NCI-H2171 (cell line): ENCODE measurements around the gene SHC4.
"Not testable (repeated sequence)": the region's sequence is repeated elsewhere in the genome, so short reads cannot be mapped to it uniquely, and the experiment has no call there.

ENCODE experiments used
- DNase-seq: peaks from one replicate; lab custom pipeline; 2025; lab: John Stamatoyannopoulos, UW

Gene SHC4, protein sequence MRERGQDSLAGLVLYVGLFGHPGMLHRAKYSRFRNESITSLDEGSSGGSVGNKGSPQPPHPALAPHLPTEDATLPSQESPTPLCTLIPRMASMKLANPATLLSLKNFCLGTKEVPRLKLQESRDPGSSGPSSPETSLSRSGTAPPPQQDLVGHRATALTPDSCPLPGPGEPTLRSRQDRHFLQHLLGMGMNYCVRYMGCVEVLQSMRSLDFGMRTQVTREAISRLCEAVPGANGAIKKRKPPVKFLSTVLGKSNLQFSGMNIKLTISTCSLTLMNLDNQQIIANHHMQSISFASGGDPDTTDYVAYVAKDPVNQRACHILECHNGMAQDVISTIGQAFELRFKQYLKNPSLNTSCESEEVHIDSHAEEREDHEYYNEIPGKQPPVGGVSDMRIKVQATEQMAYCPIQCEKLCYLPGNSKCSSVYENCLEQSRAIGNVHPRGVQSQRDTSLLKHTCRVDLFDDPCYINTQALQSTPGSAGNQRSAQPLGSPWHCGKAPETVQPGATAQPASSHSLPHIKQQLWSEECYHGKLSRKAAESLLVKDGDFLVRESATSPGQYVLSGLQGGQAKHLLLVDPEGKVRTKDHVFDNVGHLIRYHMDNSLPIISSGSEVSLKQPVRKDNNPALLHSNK

DNA sequence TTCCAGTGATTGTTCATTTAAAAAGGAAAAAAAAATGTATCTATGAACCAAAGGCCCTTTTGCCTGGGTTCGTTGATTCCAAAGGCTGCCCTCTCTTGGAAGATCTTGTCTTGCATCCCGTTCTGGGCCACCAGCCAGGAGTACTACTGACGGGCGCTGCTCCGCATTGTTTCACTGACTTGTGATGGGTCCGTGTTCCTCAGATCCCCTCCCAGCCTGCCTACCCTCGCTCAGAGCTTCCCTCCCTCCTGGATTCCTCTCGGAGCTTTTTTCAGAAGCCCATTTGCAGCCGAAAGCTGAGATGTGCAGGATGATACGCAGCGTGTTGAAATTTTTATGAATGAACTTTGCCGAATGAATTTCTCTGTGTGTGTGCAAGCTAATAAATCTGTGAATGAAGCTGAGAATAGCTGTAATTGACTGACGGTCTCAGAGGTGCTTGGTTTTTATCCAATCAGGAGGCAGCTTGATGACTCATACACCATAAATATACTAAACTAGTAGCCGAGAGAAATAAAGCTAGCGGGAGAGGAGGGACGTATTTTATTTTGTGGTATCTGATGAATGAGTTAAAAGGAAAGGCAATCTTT, at the start of gene SHC4:
Gene SHC4 (minus strand): TSS at position 396 of the 590 bp plus-strand sequence. CDS start 904 bp downstream, outside the sequence.
- peak; percentile 72 for DNase-seq

DNA sequence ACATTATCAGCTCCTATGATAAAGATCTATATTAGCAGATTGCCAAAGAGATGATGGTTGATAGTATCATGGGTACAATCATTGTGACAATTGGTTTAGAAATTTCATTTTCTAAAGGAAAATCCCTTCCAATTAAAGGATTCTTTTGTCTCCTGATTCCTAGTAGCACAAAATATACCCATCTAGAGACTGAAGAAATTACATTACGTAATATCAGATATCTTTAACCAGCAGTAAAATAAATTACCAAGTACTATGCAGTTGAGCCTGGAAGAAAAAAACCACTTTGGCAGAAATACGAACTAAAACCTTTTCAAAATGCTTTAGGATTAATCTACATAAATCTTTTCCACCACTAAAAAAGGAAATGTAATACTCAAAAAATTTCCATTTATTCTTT, 35.6 kb upstream of the SHC4 start:
- no peak for DNase-seq

DNA sequence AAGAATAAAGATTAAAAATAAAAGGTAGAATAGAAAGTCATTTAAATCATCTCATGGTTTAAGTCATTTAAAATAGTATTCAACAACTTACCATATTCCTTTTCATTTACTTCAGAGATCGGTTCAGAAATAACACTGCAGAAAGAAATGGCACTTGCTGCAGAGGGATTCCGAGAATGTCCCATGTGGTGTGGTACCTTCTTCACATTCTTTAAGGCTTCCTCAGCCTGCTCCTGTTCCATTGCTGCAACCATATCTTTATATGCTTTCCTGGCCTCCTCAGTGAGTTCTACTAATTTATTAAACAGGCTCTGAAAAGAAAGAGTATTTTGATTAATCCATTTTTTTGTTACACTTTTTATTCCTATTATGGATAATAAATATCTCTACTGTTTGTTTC, 32.6 kb upstream of the SHC4 start:
- DNase-seq: no peak

DNA sequence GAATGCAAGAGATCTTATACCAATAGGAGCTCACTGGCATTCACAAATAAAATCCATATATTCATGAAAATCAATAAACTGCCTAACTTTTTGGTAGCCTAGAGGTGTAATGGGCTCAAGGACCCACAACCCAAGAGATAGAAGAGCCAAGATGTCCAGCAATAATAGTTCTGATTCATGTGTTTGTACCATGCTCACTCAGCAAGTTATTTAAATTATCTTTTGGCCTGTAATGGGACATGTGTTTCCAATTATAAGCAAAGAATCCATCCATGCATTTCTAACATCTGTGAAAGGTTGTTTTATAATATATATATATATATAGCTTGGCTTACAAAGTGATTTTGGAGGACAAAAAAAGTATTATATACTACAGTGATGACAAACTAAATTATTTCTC, 29.7 kb upstream of the SHC4 start:
- DNase-seq: no peak

DNA sequence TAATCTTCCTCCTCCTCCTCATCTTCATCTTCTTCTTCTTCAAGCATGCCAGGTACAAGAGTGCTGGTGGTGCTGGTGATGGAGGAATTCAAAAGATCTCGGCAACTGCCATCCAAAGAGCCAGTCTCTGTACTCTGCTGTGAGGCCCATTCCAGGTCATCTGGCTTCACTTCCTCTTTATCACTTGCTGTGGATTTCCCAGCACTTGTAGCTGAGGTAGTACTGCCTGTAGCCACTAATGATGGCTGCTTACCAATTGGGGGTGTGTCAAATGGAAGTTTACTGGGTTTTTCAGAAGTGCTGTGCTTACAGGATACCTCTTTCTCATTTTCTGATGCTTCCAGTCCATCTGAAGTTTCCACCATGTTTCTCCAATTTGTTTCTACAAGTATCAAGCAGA, 28.8 kb upstream of the SHC4 start:
- no peak for DNase-seq

DNA sequence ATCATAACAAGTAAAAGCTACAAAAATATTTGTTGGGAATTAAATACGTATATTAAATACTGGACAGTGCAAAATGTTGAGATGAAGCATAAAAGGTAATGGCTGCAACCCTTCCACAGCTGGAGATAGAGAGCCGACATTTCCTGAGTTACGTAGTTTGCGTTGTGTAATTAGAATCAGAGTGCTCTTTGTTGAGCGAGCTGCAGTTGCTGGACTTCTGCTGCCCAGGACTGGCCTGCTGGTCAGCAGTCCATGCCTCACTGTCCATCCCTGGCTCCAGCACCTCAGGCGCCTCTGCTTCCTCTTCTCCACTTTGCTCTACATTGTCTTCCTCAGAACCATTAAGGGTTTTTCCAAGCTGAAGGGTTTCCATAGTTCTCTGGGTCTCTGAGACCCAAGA, 28.4 kb upstream of the SHC4 start:
- no peak for DNase-seq

DNA sequence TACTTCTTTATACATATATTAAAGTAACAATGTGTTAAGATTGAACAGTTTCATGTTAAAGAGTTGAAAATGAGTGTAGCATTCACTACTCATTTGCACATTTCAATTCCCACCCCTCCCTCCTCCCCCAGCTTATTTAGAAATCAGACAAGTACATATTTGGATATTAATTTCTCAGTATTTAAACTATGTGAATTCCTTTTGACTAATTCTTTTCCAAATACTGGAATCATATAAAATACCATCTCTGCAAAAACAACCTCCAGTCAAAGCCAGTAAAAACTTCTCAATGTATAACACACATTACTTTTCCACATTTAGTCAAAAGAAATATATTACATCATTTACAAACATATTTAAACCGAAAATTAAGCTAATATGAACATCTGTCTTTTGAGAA, 25.5 kb upstream of the SHC4 start:
- DNase-seq: no peak

DNA sequence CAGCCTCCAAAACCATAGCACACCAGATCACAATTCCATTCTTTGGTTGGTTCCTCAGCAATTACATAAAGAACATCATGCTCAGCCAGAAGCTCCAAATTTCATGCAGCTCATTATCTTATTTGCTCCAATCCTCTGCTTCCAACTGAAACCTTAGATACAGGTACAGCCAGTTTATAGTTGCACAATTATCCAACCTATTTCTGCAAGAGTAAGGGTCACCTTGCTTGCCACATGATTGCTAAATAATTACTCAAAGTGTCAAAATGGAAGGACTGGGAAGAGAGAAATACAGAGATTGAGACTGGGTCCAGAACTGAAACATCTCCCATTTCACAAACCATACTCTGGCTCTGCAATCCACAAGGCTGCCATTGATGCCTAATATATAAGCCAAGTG, 23.4 kb upstream of the SHC4 start:
- no peak for DNase-seq

DNA sequence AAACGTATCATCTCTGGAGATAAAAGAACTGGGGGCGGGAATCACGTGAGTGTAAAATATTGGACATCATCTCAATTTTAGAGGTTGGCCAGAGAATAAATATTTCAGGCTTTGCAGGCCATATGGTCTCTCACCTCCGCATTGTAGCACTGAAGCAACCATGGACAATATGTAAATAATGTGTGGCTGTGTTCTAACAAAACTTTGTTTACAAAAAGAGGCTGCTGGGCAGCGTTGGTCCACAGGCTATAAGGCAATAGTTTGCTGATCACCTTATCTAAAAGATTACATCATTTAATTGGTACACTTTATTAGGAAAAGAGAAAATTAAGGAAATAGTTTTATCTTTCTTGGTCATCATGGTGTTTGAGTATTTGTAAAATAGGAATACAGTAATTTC, 22.5 kb upstream of the SHC4 start:
- no peak for DNase-seq

DNA sequence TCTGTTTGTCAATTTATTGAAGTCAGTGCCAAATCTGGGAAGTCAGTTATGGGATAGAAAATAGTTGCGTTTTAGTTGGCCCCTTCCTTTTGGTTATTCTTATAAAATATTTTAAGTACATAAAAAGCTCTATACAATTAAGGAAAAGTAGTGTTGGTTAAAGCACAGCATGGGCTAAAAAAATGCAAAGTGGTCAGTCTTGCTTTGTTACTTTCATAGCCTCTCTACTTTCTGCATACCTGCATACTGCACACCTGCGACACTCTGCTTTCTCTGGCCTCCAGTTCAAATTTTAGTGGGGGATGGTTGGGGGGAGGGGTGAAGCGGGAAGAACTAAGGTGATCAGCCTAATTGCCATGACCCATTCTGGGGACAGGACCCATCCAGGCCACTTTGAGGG, 21.8 kb upstream of the SHC4 start:
- no peak for DNase-seq

DNA sequence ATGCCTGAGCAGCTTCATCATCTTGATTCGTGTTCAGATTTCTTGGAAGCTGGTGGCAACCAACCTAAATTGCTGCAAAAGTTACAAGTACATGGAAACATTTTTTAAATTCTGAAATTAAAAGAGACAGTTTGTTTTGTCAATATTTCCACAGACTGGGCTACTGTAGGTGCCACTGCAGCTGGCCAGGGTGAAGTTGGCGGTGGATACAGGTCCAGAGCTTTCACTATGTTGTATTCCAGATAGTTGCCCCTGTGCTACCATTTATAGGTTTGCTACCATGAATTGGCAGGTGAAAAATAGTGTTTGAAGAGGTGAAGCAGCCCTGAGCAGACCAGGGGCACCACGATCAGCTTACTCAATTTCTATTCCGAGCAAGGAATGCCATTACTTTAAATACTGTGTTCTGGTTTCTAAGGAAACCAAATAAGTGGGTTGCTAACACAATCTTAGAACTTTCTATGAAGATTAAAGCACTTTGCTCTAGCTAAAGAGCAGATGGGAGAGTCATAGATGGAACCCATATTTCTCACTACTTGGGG, 21.2 kb upstream of the SHC4 start:
- no peak for DNase-seq

DNA sequence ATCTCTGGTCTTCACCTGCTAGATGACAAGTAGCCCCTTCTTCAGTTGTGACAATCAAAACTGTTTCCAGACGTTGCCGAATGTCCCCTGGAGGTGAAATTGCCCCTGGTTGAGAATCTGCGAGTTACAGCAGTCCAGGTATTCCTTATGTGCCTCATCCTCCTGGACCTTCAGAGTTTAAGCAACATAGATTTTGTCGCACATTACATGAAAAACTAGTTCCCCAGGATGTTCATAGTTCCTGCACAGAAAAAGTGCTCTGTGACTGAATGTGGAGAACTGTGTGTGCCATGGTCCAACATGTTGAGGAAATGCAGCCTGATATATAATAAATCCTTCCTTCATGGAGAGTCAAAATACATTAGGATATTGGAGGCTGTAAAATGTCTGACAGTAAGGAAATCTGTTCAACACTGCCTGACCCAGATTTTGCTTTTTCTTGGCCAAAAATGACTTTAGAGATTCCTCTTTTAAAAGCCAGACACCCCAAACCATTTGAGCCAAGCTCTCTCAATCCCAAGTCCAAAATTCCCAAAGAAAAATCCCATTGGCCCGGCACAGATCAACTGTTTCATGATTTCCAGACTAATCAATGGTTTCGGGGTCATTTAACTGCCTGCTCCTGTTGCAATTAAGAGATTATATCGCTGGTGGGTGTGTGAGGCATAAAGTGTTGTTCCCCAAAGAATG, 20.4 kb upstream of the SHC4 start:
- no peak for DNase-seq

DNA sequence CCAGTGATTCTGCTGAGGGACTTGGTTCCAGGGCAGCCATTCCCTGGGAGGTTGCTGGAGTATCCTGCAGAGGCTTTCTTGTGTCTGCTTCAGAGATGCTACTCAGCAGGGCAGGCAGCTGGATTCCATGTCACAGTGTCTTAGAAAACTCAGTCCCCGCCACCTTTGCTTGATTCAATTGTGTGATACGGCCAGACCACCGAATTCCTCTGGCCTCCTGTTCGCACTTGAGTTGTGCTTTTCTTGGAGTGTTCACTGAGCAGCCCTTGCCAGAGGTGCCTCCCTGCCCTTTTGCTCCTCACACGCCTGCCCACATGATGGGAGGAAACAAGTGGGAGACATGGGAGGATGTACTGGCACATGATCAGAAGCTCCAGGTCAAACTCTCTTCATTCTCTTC, 19.6 kb upstream of the SHC4 start:
- no peak for DNase-seq

DNA sequence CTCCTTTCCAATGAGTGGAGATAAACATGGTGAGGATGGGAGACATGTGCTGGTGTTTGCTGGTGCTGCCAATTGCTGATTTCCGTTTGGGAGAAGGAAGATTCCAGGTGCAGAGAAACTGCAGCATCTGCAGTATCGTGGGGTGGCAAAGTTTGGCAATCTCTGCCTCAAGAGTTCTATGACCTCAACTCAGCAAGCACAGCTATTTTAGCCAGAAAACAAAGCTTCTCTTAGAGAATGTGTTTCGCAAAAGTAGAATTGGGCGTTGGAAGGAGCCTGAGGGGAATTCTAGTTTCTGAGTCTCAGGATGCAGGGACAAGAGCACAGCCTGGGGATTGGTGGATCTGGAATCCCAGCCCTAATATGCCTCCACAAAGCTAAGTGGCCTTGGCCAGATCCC, 18.2 kb upstream of the SHC4 start:
- no peak for DNase-seq

DNA sequence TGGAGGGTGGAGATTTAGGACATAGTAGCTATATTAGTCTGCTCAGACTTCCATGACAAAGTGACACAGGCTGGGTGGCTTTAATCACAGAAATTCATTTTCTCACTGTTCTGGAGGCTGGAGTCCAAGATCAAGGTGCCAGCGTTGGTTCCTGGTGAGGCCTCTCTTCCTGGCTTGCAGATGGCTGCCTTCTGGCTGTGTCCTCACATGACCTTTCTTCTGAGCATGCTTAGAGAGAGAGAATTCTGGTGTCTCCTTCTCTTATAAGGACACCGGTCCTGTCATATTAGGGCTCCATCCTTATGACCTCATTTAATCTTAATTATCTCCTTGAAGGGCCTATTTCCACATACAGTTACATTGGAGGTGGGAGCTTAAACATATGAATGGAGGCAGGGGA, 14.9 kb upstream of the SHC4 start:
- no peak for DNase-seq

DNA sequence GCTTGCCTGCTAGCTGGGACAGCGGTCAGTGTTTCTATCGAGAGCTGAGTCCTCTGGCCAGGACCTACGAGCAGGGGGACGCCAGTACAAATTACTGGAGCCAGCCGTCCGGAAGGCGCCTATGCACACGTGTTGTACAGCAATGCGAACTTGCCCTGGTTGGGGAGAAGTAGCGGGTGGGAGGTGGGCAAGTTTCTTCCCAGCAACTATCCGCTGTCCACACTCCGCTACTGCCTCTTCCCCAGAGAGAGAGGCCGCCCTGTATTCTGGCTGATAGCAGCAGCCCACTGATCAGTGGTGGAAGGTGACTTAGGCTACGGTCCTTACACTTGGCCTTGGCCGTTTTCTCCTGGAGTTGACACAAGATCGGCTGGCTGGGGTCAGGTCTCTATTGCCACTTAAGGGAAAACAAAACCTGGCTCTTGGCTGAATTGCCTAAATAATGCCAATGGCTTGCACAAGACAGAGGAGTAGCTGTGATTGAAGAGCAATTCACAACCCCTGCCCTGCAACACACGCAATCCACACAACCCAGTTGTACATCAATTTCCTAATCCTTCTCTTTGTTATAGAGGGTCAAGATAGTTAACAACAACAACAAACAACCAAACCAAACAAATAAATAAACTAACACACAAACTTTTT, 12.8 kb upstream of the SHC4 start:
- no peak for DNase-seq

DNA sequence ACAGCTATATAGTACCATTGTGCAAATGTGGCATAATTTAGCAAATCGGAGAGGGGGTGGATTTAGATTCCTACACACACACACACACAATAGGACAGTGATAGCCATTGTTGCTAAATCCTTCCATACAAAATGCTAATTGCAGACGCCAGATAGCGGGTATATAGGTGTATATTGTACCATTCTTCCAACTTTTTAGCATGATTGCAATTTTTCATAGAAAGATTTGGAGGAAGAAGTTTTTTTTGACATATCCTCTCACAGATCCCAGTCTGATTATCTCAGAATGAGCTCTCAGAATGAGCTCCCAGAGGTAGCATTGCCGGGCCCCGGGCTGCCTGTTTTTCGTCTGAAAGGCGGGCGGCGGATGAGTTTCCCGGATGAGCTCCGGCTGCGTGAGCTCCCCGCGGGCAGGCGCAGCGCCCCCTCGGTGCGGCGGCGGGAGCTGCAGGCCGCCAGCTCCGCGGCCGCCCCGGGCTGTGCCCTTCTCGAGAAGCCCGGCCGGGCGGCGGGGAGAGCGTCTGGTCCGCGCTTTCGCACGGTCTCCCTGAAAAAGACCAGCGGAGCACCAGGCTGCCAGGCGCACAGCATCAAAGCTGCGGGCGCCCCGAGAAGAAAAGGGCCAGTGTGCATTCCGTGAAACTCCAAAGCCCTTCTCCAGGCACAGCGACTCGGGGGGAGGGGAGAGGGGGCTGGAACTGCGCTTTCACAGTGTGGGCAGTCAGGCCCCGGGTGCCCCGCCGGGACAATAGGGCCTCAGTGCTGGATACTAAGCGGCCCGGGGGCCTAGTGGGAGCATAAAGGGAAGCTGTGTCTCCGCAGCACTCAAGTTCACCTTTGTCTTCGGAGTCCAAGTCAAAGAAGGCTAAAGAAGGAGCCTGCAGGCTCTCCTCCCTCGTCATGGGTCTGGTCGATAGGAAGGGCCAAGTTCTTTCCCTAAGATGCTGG, 12.0 kb upstream of the SHC4 start:
- DNase-seq: peak; percentile 82

DNA sequence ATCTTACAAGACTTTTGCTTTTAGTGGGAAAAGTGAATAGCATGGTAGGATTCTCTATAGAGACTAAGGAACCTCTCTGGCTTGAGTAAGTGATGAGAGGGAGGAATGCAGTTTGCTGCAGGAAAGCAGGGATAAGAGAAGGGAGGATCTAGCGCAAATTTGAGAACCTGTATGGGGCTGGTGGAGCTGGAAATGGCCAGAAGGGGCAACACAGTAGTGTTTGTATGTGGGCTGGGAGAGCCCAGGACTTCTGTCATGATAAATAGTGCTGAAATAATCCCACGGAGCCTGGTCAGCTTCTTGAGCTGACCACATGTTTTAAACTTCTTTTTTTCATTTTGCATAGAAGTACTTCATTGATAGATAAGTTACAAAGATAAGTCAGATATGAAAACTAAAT, 11.2 kb upstream of the SHC4 start:
- DNase-seq: no peak

DNA sequence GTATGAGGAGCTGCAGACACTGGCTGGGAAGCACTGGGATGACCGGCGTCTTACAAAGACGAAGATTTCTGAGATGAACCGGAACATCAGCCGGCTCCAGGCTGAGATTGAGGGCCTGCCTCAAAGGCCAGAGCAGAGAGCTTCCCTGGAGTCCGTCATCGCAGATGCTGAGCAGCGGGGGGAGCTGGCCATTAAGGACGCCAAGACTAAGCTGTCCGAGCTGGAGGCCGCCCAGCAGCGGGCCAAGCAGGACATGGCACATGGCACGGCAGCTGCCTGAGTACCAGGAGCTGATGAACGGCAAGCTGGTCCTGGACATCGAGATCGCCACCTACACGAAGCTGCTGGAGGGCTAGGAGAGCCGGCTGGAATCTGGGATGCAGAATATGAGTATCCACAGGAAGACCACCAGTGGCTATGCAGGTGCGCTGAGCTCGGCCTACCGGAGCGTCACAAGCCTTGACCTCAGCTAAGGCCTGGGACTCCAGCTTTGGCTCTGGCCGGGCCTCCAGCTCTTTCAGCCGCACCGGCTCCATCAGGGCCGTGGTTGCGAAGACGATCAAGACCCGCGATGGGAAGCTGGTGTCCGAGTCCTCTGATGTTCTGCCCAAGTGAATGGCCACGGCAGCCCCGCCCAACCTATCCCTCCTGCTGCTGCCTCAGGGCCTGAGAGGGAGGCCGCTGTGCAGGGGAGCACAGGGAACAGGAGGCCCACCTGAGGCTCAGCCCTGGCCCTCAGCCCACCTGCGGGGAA, 9.2 kb upstream of the SHC4 start:
- no peak for DNase-seq

DNA sequence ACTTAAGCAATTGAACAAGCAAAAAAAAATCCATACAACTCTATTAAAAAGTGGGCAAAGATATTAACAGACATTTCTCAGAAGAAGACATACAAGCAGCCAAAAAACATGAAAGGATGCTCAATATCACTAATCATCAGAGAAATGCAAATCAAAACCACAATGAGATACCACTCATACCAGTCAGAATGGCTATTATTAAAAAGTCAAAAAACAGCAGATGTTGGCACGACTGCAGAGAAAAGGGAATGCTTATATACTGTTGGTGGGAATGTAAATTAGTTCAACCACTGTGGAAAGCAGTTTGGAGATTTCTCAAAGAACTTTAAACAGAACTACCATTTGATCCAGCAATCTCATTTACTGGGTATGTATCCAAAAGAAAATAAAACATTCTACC, 7.2 kb upstream of the SHC4 start:
- not testable (repeated sequence) for DNase-seq
